ENCODE measurements around the gene PNPO.

DNA sequence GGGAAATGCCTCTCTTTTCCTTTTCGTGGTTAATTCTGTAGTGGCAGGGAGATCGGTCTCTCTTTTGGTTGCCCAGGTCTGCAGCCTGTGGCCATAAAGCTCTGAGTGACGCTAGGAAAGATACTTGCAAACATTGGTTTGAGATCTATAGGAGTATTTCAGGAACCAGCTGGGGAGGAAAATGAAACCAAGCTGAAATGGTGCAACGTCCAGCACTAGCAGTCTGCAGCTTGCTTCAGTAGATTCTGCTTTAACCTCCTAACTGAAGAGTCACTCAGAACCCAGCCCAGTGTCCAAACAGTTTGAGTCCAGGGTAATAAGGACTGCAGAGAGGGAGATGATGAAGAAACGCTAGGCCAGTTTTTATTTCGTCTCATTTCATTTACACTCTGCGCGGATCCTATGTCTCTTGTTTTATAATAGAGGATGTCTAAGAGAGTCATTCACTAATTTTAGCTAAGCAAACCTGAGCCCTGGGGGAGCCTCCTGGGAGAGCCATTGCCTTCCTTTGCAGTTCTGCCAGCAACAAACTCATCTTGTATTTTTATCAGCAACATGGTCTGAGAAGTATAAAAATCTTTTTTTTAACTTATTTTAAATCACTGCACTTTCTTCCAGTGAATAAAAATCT lies 33.3 kb upstream of the PNPO start:
- TF ChIP-seq, protein P1, sequence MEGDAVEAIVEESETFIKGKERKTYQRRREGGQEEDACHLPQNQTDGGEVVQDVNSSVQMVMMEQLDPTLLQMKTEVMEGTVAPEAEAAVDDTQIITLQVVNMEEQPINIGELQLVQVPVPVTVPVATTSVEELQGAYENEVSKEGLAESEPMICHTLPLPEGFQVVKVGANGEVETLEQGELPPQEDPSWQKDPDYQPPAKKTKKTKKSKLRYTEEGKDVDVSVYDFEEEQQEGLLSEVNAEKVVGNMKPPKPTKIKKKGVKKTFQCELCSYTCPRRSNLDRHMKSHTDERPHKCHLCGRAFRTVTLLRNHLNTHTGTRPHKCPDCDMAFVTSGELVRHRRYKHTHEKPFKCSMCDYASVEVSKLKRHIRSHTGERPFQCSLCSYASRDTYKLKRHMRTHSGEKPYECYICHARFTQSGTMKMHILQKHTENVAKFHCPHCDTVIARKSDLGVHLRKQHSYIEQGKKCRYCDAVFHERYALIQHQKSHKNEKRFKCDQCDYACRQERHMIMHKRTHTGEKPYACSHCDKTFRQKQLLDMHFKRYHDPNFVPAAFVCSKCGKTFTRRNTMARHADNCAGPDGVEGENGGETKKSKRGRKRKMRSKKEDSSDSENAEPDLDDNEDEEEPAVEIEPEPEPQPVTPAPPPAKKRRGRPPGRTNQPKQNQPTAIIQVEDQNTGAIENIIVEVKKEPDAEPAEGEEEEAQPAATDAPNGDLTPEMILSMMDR (IDR thresholded peaks at IDR 0.05; ENCODE audit: low read depth, low read length, missing input control): no peak
- no peak for TF ChIP-seq HNF4A (conservative IDR thresholded peaks at IDR 0.05)
- no peak for TF ChIP-seq GABPA (IDR thresholded peaks at IDR 0.05 in 1 of 2, conservative IDR thresholded peaks at IDR 0.05 in 1 of 2)
- no peak for TF ChIP-seq RXRA (IDR thresholded peaks at IDR 0.05)
- no peak for TF ChIP-seq MAX (IDR thresholded peaks at IDR 0.05)
